SK-N-SH treated with all-trans-retinoic acid at 6 μM for 48 hours (cell line): Measurements from ENCODE around the gene C6orf132.

Experiments used
- BACH2 ChIP-seq: fragments of 250-450 bp; sonication (Bioruptor Pico); IDR thresholded peaks from 2 replicates; pipeline ENCODE4 v1.9.0; 2021; ENCODE audit warnings: mild to moderate bottlenecking, borderline replicate concordance
- CREB5 ChIP-seq: fragments of 250-450 bp; sonication (Bioruptor Pico); IDR thresholded peaks from 2 replicates; pipeline ENCODE4 v1.5.1; 2020; ENCODE audit warnings: low read depth, mild to moderate bottlenecking, moderate library complexity
- ISL1 ChIP-seq: fragments of 250-450 bp; sonication (Bioruptor Pico); IDR thresholded peaks from 2 replicates; pipeline ENCODE4 v2.1.2; 2022; ENCODE audit warnings: mild to moderate bottlenecking, moderate library complexity
- PATZ1 ChIP-seq: fragments of 250-450 bp; sonication (Bioruptor Pico); IDR thresholded peaks from 2 replicates; pipeline ENCODE4 v1.8.0; 2020; ENCODE audit warnings: mild to moderate bottlenecking, moderate library complexity, borderline replicate concordance
- RARB ChIP-seq: fragments of 250-450 bp; sonication (Bioruptor Pico); IDR thresholded peaks from 2 replicates; pipeline ENCODE4 v1.8.0; 2021; ENCODE audit warnings: mild to moderate bottlenecking, moderate library complexity
- ZFP30 ChIP-seq: fragments of 450-650 bp; formaldehyde crosslinking; IDR thresholded peaks from 2 replicates; pipeline ENCODE4 v1.5.0; 2022; ENCODE audit warnings: mild to moderate bottlenecking, moderate library complexity

GRCh38 chr6:42141603-42142117 lies 760 bp downstream of the C6orf132 start:
- TF ChIP-seq BACH2 (CRISPR knock-in tag) = no peak
- no peak for TF ChIP-seq ZFP30
- no peak for TF ChIP-seq CREB5
- TF ChIP-seq RARB (CRISPR knock-in tag) = no peak
- no peak for TF ChIP-seq ISL1
- no peak for TF ChIP-seq PATZ1 (CRISPR knock-in tag)
